HS-5 (cell line): Measurements from ENCODE around the gene PVRIG.
"Not testable (repeated sequence)": the region's sequence is repeated elsewhere in the genome, so short reads cannot be mapped to it uniquely, and the experiment has no call there.

Experiments used
- DNase-seq: peaks from one replicate; pipeline ENCODE4 v3.0.0-alpha.2; 2012; ENCODE audit warnings: low read depth

Gene PVRIG

DNA sequence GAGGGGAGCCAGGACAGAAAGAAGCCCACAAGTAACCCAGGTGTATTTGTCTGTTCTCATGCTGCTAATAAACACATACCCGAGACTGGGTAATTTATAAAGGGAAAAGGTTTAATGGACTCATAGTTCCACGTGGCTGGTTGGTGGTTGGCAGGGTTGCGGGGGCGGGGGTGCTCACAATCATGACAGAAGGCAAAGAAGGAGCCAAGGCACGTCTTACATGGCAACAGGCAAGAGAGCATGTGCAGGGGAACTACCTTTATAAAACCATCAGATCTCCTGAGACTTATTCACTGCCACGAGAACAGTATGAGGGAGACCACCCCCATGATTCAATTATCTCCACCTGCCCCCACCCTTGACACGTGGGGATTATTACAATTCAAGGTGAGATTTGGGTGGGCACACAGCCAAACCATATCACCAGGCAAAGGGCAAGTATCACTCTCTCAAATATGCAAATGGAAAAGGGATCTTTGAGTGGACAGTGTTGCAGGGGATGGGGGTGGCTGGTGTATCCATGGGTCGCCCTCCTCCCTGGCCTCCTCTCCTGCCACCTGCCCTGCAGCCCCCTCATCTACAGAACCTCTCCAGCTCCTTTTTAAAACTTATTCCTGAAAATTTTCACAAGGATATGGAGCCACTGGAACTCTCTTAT lies 15.0 kb downstream of the PVRIG start:
- DNase-seq: not testable (repeated sequence)

DNA sequence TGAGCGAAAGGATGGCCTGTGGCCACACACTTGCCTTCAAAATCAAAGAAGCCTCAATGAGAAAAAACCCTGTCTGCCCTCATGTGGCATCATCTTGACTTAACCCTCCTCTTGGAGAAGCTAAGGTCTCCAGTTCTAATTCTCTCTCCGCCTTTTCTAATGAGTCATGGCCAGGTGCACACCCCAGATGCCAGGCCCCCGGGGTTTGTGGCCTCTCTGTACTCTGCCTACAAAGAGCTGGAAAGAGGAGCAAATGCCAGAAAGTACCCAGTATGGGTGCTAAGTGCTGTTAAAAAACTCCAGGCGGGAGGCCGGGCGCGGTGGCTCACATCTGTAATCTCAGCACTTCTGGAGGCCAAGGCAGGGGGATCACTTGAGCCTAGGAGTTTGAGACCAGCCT lies 20.2 kb downstream of the PVRIG start:
- DNase-seq: not testable (repeated sequence)

DNA sequence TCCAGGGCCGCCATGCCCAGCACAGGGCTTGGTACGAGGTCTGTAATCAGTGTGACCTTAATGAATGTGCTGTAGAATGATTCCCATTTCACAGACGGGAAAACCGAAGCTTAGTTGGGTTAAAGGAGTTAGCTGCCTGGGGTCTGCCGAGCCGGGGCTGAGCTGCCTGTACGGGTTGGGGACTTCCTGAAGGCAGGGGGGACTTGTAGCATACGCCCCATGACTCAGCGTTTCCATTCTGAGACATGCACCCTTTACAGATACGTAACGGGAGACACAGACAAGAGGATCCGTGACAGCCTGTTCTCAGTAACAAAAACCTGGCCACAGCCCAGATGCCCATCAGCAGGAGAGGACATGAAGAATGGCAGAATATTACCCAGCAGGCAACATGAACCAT lies 23.6 kb downstream of the PVRIG start:
- DNase-seq: not testable (repeated sequence)

DNA sequence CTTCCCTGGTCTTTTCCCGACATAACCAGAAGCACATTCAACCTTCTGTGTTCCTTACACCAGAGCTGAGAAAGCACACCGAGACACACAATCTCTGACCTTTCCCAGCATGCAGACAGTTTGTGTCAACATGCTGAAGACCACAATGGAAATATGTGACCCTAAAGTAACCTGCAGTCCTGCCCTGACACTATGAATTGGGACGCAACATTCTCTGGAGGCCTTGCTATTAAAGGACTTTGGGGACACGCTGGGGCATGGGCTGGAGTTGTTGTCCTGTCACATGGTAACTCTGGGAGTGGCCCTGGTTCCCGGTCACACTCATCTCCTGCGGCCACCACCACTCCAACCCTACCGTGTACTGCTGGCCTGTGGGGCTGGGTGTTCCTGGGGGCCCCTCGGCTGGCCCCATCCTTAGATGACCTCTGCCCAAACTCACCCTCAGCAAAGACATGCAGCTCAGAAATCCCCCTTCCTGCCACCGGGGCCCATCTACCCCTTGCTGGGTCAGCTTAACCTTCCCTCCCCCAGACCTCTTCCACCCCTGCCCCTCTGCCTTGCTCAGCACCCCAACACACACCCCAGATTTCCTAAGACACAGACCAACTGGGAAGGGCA lies 25.3 kb downstream of the PVRIG start:
- DNase-seq: not testable (repeated sequence)

DNA sequence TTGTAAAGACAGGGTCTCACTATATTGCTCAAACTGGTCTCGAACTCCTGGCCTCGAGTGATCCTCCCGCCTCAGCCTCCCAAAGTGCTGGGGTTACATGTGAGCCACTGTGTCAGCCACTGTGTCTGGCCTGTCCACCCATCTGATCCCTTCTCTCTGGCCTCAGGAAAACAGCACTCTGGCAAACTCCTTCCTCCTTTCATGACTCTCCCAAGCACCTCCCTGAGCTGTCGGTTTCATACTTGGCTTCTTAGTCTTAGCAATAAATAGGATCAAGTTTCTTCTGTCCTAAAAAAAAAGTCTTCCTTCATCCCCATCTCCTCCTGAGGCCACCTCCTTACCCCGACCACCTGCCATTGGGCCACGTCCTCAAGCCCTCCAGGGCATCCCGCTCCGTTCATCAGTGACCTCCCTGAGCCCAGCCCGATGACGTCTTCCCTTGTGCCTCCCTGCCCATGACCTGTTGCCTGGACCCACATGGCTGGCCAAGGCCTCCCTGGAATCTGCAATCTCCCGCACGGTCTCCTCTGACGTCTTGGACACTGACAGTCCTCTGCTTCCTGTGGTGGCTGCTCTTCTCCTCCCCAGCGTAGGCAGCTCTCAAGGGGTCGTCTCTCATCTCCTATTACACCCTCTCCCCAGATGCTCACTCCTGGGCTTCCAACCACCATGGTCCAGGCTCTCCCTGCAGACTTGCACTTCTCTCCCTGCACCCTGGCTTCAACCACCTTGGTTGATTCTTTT lies 26.5 kb downstream of the PVRIG start:
- not testable (repeated sequence) for DNase-seq

DNA sequence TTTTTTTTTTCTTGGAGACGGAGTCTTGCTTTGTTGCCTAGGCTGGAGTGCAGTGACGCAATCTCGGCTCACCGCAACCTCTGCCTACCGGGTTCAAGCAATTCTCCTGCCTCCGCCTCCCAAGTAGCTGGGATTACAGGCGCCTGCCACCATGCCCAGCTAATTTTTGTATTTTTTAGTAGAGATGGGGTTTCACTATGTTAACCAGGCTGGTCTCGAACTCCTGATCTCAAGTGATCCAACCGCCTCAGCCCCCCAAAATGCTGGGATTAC lies 27.1 kb downstream of the PVRIG start:
- not testable (repeated sequence) for DNase-seq

DNA sequence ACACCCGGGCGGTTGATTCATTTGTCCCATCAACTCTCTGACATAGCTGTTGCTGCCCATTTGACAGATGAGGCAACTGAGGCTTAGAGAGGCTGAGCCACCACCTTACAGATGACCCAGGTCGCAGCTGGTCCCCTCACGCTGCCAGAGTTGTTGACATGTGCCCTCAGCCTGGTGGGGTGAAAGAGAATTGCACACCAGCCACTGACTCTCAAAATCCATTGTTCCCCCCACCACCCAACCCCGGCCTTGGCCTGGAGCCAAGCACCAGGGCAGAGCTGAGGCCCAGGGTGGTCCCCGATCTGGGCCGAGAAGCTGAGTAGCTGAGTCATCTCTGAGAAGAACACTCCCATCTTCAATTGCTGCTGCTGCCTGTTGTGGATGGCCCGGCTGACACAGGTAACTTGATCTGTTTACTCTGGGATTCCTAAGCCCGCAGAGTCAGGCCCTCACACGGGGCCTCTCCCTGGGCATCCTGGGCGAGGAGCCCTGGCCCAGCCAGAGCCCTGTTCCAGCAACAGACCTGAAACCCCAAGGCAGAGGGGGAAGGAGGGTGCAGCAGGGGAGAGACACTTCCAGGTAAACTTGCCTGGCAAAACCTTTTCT lies 27.5 kb downstream of the PVRIG start:
- peak; percentile 15 for DNase-seq

DNA sequence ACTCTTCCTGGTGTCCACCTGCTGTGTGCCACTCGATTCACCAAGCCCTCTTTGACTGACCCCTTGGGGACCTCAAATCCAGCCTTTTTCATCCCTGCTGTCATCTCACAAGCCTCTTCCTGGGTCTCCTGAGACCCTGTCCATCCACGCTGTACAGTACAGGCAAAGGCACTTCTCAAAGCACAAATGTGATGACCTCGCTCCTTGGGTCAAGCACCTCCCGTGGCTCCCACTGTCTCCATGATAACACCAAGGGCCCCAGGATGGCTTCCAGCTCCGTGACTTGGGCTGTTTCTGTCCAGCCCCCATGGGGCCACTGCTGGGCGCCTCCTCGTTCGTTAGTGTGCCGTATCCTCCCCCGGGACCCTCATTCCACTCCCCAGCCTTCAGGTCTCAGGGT lies 28.7 kb downstream of the PVRIG start:
- DNase-seq: no peak

DNA sequence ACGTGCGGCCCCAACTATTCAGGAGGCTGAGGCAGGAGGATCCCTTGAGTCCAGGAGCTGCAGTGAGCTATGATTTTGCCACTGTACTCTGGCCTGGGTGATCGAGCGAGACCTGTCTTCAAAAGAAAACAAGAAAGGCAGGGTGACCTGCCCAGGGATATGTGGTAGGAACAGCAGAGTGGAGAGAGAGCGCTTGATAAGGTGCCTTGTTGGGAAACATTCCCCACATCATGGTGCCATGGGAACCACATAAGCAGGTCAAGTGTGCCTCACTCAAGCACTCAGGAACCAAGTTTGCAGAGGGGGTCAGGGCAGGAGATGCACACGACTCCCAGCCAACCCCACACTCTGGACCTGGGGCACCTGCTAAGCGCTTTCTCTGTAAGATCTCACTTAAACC lies 37.3 kb downstream of the PVRIG start:
- DNase-seq: no peak

DNA sequence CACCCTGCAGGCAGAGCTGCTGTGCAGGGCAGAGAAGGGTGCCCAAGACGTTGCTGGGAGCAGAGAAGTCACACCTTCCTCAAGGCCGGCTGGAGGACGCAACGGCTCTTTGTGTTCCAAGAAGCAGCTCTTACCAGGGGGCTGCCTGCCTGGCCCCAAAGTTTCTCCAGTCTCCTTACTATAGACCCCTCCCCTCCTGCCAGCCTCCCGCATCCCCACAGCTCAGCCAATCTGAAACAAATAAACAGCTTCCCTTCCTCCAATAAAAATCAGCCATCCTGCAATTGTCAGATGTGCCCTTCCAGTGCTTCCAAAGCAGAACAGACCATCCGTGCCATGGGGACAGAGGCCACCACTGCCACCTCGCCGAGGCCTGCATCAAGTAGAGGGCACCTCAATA lies 40.2 kb downstream of the PVRIG start:
- DNase-seq: not testable (repeated sequence)

DNA sequence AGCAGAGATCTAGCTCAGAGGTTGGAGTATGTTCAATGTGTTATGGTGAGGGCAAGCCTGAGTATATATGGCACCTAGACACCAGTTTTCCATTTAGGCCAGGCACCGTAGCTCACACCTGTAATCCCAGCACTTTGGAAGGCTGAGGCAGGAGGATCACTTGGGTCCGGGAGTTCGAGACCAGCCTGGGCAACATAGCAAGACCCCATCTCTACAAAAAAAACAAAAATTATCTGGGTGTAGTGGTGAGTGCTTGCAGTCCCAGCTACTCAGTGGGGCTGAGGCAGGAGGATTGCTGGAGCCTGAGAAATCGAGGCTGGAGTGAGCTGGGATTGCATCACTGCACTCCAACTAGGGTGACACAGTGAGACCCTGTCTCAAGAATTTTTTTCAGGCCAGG lies 43.1 kb downstream of the PVRIG start:
- not testable (repeated sequence) for DNase-seq

DNA sequence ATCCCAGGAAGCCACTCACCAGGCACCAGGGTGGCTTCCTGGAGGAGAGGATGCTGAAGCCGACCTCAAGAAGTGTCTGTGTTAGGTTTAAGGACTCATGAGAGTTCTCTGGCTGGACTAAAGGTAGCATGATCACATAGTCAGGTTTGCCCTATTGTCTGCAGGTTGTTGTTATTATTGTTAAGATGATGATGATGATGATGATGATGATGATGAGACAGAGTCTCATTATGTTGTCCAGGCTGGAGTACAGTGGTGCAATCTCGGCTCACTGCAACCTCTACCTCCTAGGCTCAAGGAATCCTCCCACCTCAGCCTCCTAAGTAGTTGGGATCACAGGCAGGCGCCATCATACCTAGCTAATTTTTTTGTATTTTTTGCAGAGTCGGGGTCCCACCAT lies 44.5 kb downstream of the PVRIG start:
- not testable (repeated sequence) for DNase-seq

DNA sequence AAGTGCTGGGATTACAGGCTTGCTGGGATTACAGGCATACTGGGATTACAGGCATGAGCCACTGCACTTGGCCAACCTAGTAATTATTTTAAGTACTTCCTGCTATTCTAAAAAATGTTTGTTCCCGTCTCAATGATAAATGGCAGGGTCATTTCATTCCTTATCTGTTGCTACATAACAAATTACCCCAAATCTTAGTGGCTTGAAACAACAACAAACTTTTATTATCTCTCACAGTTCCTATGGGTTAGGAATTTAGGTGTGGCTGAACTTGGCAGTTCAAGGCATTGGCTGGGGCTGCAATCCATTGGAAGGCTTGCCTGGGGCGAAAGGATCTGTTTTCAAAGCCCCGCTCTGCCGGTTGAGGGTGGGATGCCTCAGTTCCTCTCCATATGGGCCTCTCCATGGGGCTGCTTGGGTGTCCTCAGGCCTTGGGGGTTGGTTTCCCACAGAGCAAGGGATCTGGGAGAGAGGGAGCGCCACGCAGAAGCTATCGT lies 45.0 kb downstream of the PVRIG start:
- DNase-seq: not testable (repeated sequence)

DNA sequence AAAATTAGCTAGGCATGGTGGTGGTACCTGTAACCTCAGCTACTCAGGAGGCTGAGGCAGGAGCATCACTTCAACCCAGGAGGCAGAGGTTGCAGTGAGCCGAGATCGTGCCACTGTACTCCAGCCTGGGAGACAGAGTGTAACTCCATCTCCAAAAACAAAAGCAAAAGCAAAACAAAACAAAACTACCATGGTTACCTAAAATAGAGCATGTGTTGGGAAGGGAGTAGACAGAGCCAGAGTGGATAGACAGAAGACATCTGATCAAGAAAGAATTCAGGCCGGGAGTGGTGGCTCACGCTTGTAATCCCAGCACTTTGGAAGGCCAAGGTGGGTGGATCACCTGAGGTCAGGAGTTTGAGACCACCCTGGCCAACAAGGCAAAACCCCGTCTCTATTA lies 46.1 kb downstream of the PVRIG start:
- DNase-seq: not testable (repeated sequence)

DNA sequence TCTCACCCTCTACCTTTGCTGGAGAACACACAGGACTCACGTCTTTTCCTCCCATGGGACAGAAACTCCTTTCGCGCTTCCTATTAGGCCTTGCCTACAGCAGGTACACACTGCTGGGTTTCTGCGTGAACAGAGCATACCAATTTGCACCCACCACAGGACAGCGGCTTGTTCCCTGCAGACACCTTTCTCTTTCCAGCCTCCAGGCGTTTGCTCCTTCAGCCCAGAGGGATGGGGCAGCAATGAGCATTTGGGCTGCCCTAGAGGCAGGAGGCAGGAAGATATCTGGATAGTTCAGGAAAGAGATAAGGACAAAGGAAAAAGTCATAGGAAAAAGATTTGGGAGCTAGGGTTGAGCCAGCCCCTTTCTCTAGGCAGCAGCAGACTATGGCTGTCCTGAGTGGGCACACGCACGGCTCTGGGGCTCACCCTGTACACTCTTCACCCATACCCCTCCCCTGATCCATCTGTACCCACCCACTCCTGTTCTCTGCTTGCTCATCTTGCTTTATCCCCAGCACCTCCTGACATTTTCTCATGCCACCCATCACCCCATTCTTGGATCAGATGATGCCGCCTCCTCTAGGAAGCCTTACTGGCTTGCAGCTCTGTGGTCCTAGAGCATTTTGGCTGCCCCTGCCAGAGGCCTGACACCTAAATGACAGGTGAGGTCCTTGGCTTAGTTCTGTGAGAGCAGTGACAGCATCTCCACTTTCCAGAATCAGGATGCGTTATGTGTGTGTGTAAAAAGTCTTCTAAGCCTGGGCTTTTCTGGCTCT lies 47.0 kb downstream of the PVRIG start:
- DNase-seq: no peak

DNA sequence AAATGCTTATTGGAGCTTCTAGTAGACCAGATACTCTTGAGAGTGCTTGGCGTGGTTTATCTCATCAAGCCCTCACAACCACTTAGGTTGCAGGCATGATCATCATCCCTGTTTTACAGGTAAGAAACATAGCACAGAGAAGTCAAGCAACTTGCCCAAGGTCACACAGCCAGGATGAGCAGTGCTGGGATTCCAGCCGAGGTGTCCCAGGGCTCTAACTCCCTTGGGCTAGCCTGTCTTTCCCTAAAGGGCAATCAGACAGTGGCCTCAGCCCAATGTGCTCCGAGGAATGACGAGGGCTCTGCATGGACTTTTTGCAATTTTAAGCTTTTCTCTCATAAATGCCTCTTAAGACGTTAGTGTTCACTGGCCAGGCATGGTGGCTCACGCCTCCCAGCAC lies 47.9 kb downstream of the PVRIG start:
- no peak for DNase-seq

DNA sequence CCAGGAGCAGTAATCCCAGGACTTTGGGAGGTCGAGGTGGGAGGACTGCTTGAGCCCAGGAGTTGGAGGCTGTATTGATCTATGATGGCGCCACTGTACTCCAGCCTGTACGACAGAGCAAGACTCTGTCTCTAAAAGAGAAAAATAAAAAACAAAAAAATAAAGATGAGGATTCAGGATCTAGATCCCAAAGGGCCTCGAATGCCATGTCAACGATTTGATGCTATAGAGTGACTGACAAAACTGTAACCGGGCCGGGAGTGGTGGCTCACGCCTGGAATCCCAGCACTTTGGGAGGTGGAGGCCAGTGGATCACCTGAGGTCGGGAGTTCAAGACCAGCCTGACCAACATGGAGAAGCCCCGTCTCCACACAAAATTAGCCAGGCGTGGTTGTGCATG lies 49.1 kb downstream of the PVRIG start:
- not testable (repeated sequence) for DNase-seq

DNA sequence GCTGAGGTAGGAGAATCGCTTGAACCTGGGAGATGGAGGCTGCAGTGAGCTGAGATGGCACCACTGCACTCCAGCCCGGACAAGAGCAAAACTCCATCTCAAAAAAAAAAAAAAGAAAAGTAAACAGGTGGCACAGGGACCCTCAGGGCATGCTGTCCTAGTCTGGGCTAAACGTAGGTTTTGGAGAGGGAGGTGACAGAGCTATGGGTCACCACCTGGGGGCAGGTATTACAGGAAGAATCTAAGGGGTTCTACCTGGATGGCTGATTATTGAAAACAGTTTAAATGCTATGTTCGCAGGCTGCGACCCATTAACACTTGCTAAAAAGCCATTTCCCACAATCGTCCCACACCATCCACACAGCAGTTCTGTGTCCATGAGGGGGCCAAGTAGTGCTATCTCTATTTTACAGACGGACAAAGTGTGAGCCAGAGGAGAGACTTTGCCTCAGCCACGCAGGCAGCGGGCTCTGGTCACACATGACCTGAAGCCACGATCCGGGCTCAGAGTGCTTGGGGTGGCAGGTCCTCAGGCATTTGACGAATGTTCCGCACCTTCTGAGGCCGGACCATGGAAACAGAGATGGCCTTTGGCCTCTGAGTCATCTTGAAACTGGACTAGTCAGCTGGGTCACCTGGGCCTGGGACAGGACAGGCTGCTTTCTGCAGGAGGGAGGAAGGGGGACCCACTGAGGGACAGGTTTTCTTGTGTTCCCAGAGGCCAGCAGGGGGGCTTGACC lies 49.7 kb downstream of the PVRIG start:
- DNase-seq: not testable (repeated sequence)

DNA sequence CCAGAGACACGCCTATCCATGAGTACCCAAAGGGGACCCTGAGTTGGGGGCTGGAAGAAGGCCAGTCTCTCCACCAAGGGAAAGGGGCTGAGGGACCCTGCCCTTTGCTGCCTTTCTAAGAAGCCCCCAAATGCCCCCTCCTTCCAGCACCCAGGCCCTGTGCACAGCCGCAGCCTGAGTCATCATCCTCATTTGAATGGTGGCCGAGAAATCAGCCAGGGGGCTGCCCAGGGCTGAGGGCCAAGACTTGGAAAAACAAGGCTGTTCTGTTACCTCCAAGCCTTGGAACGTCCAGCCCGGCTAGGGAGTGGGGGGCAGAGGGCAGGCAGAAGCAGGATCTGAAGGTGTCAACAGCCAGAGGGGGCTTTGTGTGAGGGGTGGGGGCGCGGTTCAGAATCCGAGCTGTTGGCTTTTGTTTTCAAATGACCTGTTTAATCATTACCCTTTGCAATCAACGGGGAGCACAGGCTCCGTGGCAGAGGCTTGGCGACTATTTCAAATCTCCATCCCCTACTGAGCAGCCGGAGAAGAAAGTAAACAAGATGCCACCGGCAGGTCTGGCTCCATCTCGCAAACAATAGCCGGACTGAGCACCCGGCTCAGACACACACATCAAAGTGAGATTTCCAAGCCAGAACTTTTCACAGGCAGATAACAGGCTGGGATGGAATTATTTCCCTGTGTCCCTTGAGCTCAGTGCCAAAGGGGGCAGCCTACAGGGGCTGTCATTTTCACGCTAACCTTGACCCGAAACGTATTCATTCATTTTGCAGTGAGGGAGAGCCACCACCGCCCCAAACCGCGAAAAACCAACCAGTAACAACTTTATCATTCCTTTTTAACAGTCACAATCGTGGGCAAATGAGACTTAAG lies 50.5 kb downstream of the PVRIG start:
- not testable (repeated sequence) for DNase-seq
